Endothelial cell of umbilical vein (primary cell): ENCODE data around the gene CCDC136. TPM values are rescaled to one million over a fixed set of nuclear protein-coding genes. Genes with fewer than 3 reads are reported as not detected.

Source experiments
- BruUV-seq: library from RNA; stranded (reverse); fragments of 400-500 nt; replicated peaks from 2 replicates; lab custom pipeline; 2021; lab: Mats Ljungman, UMichigan
- CTCF ChIA-PET: fragments of 300-600, 350-600 bp; sonication (Branson Sonifier 250); formaldehyde crosslinking; loops from one replicate; lab custom pipeline; 2021; ENCODE audit warnings: antibody characterized with exemption, inconsistent platforms; lab: Charles Lee
- POLR2A ChIA-PET: fragments of 300-600, 350-600 bp; sonication (Branson Sonifier 250); formaldehyde crosslinking; loops from one replicate; lab custom pipeline; 2021; ENCODE audit warnings: antibody characterized with exemption, inconsistent platforms; lab: Charles Lee
- DNase-seq: peaks from one replicate; pipeline ENCODE4 v3.0.0-alpha.2; 2011; ENCODE audit warnings: low read depth, low spot score
- FAIRE-seq: peaks from 2 replicates; lab custom pipeline; 2011; peaks lifted over from hg19 to GRCh38; lab: Jason Lieb, UNC
- H2AFZ ChIP-seq: 2 replicates; pipeline ENCODE4 v1.6.0; 2012; ENCODE audit warnings: low read depth, low read length, control low read depth, inconsistent platforms
- H3K27ac ChIP-seq: 2 replicates; pipeline ENCODE4 v1.5.1; 2011; ENCODE audit warnings: low read depth, mild to moderate bottlenecking, control low read depth, low read length, moderate library complexity; ENCODE audit not compliant: insufficient read depth
- H3K27me3 ChIP-seq, 2 experiments: 2 replicates each; pipeline versions ENCODE4 v1.6.0 to v1.6.1; 2011; ENCODE audit warnings: low read length in 2 of 2, mixed read lengths in 1 of 2; ENCODE audit not compliant: control insufficient read depth in 2 of 2, insufficient read depth in 2 of 2
- H3K36me3 ChIP-seq, 2 experiments: 2 replicates in 1 of 2; 3 replicates in 1 of 2; pipeline ENCODE4 v1.5.1; 2011; ENCODE audit warnings: low read length in 2 of 2, mild to moderate bottlenecking in 1 of 2, moderate library complexity in 1 of 2; ENCODE audit not compliant: control insufficient read depth in 2 of 2, insufficient read depth in 2 of 2; ENCODE audit errors: extremely low read depth in 1 of 2
- H3K4me1 ChIP-seq: 3 replicates; pipeline ENCODE4 v1.5.1; 2011; ENCODE audit warnings: mild to moderate bottlenecking, low read length; ENCODE audit not compliant: control insufficient read depth, insufficient read depth; ENCODE audit errors: extremely low read depth
- H3K4me2 ChIP-seq: 2 replicates; pipeline ENCODE4 v1.6.1; 2011; ENCODE audit warnings: low read length, control low read depth, mixed read lengths; ENCODE audit not compliant: insufficient read depth
- H3K4me3 ChIP-seq, 3 experiments: fragments of 200-600 bp in 1 of 3; sonication (generic), shearing (Covaris generic) in 1 of 3; replicated peaks in 1 of 3; 2 replicates each; pipeline ENCODE4 v1.5.1; 2011 to 2016; ENCODE audit warnings: control low read depth in 3 of 3, low read length in 3 of 3, mild to moderate bottlenecking in 2 of 3, inconsistent platforms in 1 of 3, low read depth in 1 of 3, moderate library complexity in 1 of 3; ENCODE audit not compliant: insufficient read depth in 1 of 3
- H3K79me2 ChIP-seq: 2 replicates; pipeline ENCODE4 v1.6.0; 2012; ENCODE audit warnings: low read length, inconsistent platforms; ENCODE audit not compliant: control insufficient read depth, insufficient read depth
- H3K9ac ChIP-seq: replicated peaks from 2 replicates; pipeline ENCODE3; 2011; ENCODE audit warnings: low read length, control low read depth; ENCODE audit not compliant: insufficient read depth; ENCODE audit errors: extremely low read depth
- H3K9me1 ChIP-seq: replicated peaks from 3 replicates; pipeline ENCODE4 v1.6.0; 2011; ENCODE audit warnings: mild to moderate bottlenecking, low read length; ENCODE audit not compliant: control insufficient read depth, insufficient read depth; ENCODE audit errors: extremely low read depth
- H3K9me3 ChIP-seq: replicated peaks from 2 replicates; pipeline ENCODE4 v1.5.1; 2012; ENCODE audit warnings: low read length, inconsistent platforms; ENCODE audit not compliant: control insufficient read depth, insufficient read depth
- H4K20me1 ChIP-seq: replicated peaks from 2 replicates; pipeline ENCODE3; 2011; ENCODE audit warnings: mild to moderate bottlenecking, low read length; ENCODE audit not compliant: control insufficient read depth, insufficient read depth; ENCODE audit errors: extremely low read depth
- CTCF ChIP-seq, 2 donors: IDR thresholded peaks; 1 replicate in 1 of 2; 2 replicates in 1 of 2; pipeline ENCODE4 v1.5.1; 2011; ENCODE audit warnings: low read length in 2 of 2, mild to moderate bottlenecking in 2 of 2, moderate library complexity in 2 of 2, control low read depth in 1 of 2, inconsistent platforms in 1 of 2, low read depth in 1 of 2; ENCODE audit not compliant: insufficient read depth in 1 of 2; ENCODE audit errors: extremely low read depth in 1 of 2
- EZH2 ChIP-seq: IDR thresholded peaks from 2 replicates; pipeline ENCODE4 v1.6.1; 2012; ENCODE audit warnings: borderline replicate concordance, low read depth, mild to moderate bottlenecking, moderate library complexity, low read length, inconsistent platforms; ENCODE audit not compliant: severe bottlenecking
- FOS ChIP-seq: IDR thresholded peaks from 2 replicates; pipeline ENCODE4 v1.6.1; 2011; ENCODE audit warnings: mild to moderate bottlenecking, low read length, moderate library complexity, borderline replicate concordance; ENCODE audit not compliant: insufficient read depth
- GATA2 ChIP-seq: IDR thresholded peaks from 2 replicates; pipeline ENCODE4 v1.7.0; 2011; ENCODE audit warnings: low read depth, mild to moderate bottlenecking, moderate library complexity, mixed read lengths, low read length; ENCODE audit not compliant: insufficient read length, insufficient read depth
- MYC ChIP-seq: IDR thresholded peaks from one replicate; pipeline ENCODE4 v1.6.1; 2011; ENCODE audit warnings: mild to moderate bottlenecking, low read depth, low read length
- POLR2A ChIP-seq: IDR thresholded peaks from 2 replicates; pipeline ENCODE4 v1.6.1; 2012; ENCODE audit warnings: low read depth, mild to moderate bottlenecking, control low read depth, low read length
- POLR2AphosphoS5 ChIP-seq: IDR thresholded peaks from 2 replicates; pipeline ENCODE4 v1.6.1; 2012; ENCODE audit warnings: low read depth, mild to moderate bottlenecking, control low read depth, low read length, moderate library complexity; ENCODE audit not compliant: insufficient read depth
- dilution Hi-C: fragments of 300-500 bp; cut with MboI; formaldehyde crosslinking; loops from one replicate; pipeline ENCODE4 v1.15.0; 2019; ENCODE audit warnings: low sequenced_read_pairs; ENCODE audit not compliant: extremely low pct_ligation_motif_present
- intact Hi-C: fragments of 100-400 bp; cut with micrococcal nuclease; formaldehyde crosslinking; loops from one replicate; pipeline ENCODE4 v1.10.0; 2022
- polyA plus RNA-seq, 4 experiments: library from polyadenylated mRNA; depleted of rRNA in 3 of 4; stranded (reverse) in 3 of 4; unstranded in 1 of 4; fragments of >200 nt; gene quantifications; 2 replicates each; pipeline versions ENCODE4 v1.2.1 to v1.2.3, GENCODE V29; 2011 to 2012; ENCODE audit warnings: missing spikeins in 1 of 4
- total RNA-seq: library from RNA; stranded (reverse); gene quantifications from 2 replicates; pipeline ENCODE4 v1.2.3, GENCODE V29; 2021

CCDC136 gene
- total and polyA plus RNA-seq, 2 donors (not counting 3 experiments of a cell fraction or from before 2014, with no cell fraction given): 1.8 to 3.3 TPM

DNA sequence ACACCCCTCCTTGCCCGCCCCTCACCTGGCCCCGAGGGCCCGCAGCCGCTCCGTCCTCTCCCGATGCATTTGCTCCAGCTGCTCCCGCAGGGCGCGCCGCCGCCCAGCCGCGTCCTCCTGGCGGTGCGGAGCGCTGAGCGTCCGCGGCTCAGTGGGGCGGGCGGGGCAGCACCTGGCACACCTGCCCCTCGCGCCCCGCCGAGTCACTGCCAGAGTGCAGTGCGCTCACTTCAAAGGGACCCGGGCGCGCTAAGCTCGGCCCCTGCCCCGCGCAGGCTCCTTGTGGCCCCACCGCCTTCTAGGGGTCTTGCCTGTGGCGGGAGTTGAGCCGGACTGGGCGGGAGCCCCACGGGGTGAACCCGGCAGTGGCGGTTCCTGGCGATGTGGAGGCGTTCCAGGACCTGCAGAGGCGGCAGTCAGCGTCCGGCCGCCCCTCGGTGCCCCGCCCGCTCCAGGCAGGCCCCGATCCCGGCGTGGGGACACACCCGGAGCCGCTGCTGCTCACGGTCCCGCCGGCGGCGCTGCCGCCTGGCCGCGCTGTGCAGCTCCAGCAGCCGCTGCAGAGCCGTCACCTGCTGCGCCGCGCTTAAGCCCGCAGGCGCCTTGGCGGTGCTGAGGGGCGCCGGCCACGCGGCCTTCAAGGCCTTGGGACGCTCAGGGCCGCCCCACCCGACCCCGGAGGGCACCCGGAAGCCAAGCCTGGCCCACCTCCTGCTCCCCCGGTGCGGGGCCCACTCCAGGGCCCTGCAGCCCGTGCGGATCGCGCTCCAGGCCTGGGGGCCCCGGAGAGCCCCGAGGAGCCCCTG, 77.6 kb downstream of the CCDC136 start:
- Histone ChIP-seq H3K27ac (no peak overlapping the region), H3K9ac (no peak overlapping the region), H4K20me1 (no peaks in the 10 kb centered on the region), H3K4me2 (peak overlapping the region; percentile 67), H3K9me1 (no peaks in the 10 kb centered on the region), H3K4me1 (peaks cover 3% of the 10 kb centered on the region), H3K9me3 (no peaks in the 10 kb centered on the region), H3K36me3 (peaks cover 0 to 14% of the 10 kb centered on the region in 2 experiments), H3K27me3 (peaks cover 2% of the 10 kb centered on the region in 2 experiments), H3K79me2 (no peaks in the 10 kb centered on the region), H2AFZ (peak overlapping the region; percentile 28), H3K4me3 (peak overlapping the region; percentile 20 to 39 (median 38))
- FAIRE-seq (peak; percentile 42), DNase-seq (peak; percentile 41)
- ChIA-PET CTCF (interaction anchor here (1.0 to 1.5 kb wide), 2 partner anchors 12 to 27 kb away, joined by 3 read pairs; no protein-coding TSS in a partner anchor), POLR2A (no interaction called here)
- TF ChIP-seq CTCF (IDR thresholded peaks at IDR 0.05; ENCODE audit: extremely low read depth in 1 of 2, insufficient read depth in 1 of 2, low read depth in 1 of 2, low read length in 2 of 2) (peak in 1 of 2 donors; percentile 15), FOS (no peak), EZH2 (peak; percentile 46), MYC (no peak), POLR2A (no peak), GATA2 (no peak), POLR2AphosphoS5 (no peak)
- dilution Hi-C loops: no loop called here
- no TSS peak for BruUV-seq
- intact Hi-C loops: no loop called here
